Loucy (cell line): Measurements from ENCODE around the gene SHISAL2A.

Experiments
- CTCF ChIP-seq: fragments of 200-600 bp; sonication (generic); conservative IDR thresholded peaks from 2 replicates; pipeline ENCODE4 v1.5.1; 2014; ENCODE audit warnings: mild to moderate bottlenecking, antibody characterized with exemption, low read length
- EZH2phosphoT487 ChIP-seq: fragments of 200-600 bp; IDR thresholded peaks from 2 replicates; pipeline ENCODE4 v1.6.1; 2018; ENCODE audit warnings: antibody characterized with exemption, mild to moderate bottlenecking, moderate library complexity, borderline replicate concordance

- TF ChIP-seq CTCF = no peak
- no peak for TF ChIP-seq EZH2phosphoT487
Measured at GRCh38 chr1:52676249-52676903, 43.4 kb downstream of the SHISAL2A start.
